Rectal smooth muscle tissue (tissue), 1 donor: ENCODE results near the gene ADGRB3.

Experiments used
- H3K27ac ChIP-seq: one replicate; pipeline ENCODE4 v1.7.0; 2013; ENCODE audit warnings: low read depth, low read length, inconsistent platforms
- H3K27me3 ChIP-seq: one replicate; pipeline ENCODE4 v1.7.0; 2013; ENCODE audit warnings: low read length; ENCODE audit not compliant: control insufficient read depth, insufficient read depth
- H3K36me3 ChIP-seq: one replicate; pipeline ENCODE4 v1.7.0; 2013; ENCODE audit warnings: low read length; ENCODE audit not compliant: control insufficient read depth, insufficient read depth
- H3K4me1 ChIP-seq: one replicate; pipeline ENCODE4 v1.7.0; 2013; ENCODE audit warnings: low read length; ENCODE audit not compliant: control insufficient read depth, insufficient read depth
- H3K4me3 ChIP-seq: one replicate; pipeline ENCODE4 v1.7.0; 2013; ENCODE audit warnings: low read length
- H3K9ac ChIP-seq: one replicate; pipeline ENCODE4 v1.7.0; 2013; ENCODE audit warnings: low read length

The ADGRB3 gene

GRCh38 chr6:69390125-69390524 is 755.0 kb downstream of the ADGRB3 start:
- no peak overlapping the region for H3K9ac ChIP-seq
- no peaks in the 10 kb centered on the region for H3K36me3 ChIP-seq
- H3K4me1 ChIP-seq: no peaks in the 10 kb centered on the region
- no peak overlapping the region for H3K4me3 ChIP-seq
- H3K27me3 ChIP-seq: no peaks in the 10 kb centered on the region
- H3K27ac ChIP-seq: no peak overlapping the region

GRCh38 chr6:69391106-69391505 is 756.0 kb downstream of the ADGRB3 start:
- Histone ChIP-seq H3K36me3 (no peaks in the 10 kb centered on the region), H3K4me1 (no peaks in the 10 kb centered on the region), H3K27ac (no peak overlapping the region), H3K4me3 (no peak overlapping the region), H3K9ac (no peak overlapping the region), H3K27me3 (no peaks in the 10 kb centered on the region)

- H3K4me1 ChIP-seq: no peaks in the 10 kb centered on the region
- no peak overlapping the region for H3K4me3 ChIP-seq
- H3K27me3 ChIP-seq: no peaks in the 10 kb centered on the region
- no peak overlapping the region for H3K9ac ChIP-seq
- H3K36me3 ChIP-seq: no peaks in the 10 kb centered on the region
- no peak overlapping the region for H3K27ac ChIP-seq
These were observed 757.7 kb downstream of the ADGRB3 start for GRCh38 chr6:69392745-69393144.

GRCh38 chr6:69398311-69398710 is 763.2 kb downstream of the ADGRB3 start:
- no peaks in the 10 kb centered on the region for H3K4me1 ChIP-seq
- H3K36me3 ChIP-seq: no peaks in the 10 kb centered on the region
- H3K27ac ChIP-seq: no peak overlapping the region
- H3K27me3 ChIP-seq: no peaks in the 10 kb centered on the region
- H3K4me3 ChIP-seq: no peak overlapping the region
- no peak overlapping the region for H3K9ac ChIP-seq

GRCh38 chr6:69398729-69399128 is 763.6 kb downstream of the ADGRB3 start:
- Histone ChIP-seq H3K36me3 (no peaks in the 10 kb centered on the region), H3K9ac (no peak overlapping the region), H3K4me1 (no peaks in the 10 kb centered on the region), H3K4me3 (no peak overlapping the region), H3K27ac (no peak overlapping the region), H3K27me3 (no peaks in the 10 kb centered on the region)

- no peaks in the 10 kb centered on the region for H3K36me3 ChIP-seq
- H3K9ac ChIP-seq: no peak overlapping the region
- no peak overlapping the region for H3K27ac ChIP-seq
- H3K27me3 ChIP-seq: no peaks in the 10 kb centered on the region
- no peaks in the 10 kb centered on the region for H3K4me1 ChIP-seq
- H3K4me3 ChIP-seq: no peak overlapping the region
These were observed 773.8 kb downstream of the ADGRB3 start for GRCh38 chr6:69408886-69409285.

- no peak overlapping the region for H3K27ac ChIP-seq
- H3K9ac ChIP-seq: no peak overlapping the region
- H3K27me3 ChIP-seq: no peaks in the 10 kb centered on the region
- H3K4me1 ChIP-seq: no peaks in the 10 kb centered on the region
- no peaks in the 10 kb centered on the region for H3K36me3 ChIP-seq
- no peak overlapping the region for H3K4me3 ChIP-seq
These were observed 781.7 kb downstream of the ADGRB3 start for GRCh38 chr6:69416776-69417175.

- Histone ChIP-seq H3K27ac (no peak overlapping the region), H3K4me1 (peaks cover 2% of the 10 kb centered on the region), H3K36me3 (no peaks in the 10 kb centered on the region), H3K27me3 (no peaks in the 10 kb centered on the region), H3K4me3 (no peak overlapping the region), H3K9ac (no peak overlapping the region)
These were observed 786.2 kb downstream of the ADGRB3 start for GRCh38 chr6:69421269-69421668.

- Histone ChIP-seq H3K4me1 (peaks cover 2% of the 10 kb centered on the region), H3K9ac (no peak overlapping the region), H3K4me3 (no peak overlapping the region), H3K27ac (no peak overlapping the region), H3K36me3 (no peaks in the 10 kb centered on the region), H3K27me3 (no peaks in the 10 kb centered on the region)
These were observed 786.9 kb downstream of the ADGRB3 start for GRCh38 chr6:69422020-69422419.

- H3K36me3 ChIP-seq: no peaks in the 10 kb centered on the region
- H3K27me3 ChIP-seq: no peaks in the 10 kb centered on the region
- no peak overlapping the region for H3K9ac ChIP-seq
- no peak overlapping the region for H3K4me3 ChIP-seq
- H3K27ac ChIP-seq: no peak overlapping the region
- peaks cover 2% of the 10 kb centered on the region for H3K4me1 ChIP-seq
These were observed 787.4 kb downstream of the ADGRB3 start for GRCh38 chr6:69422475-69422874.

- Histone ChIP-seq H3K9ac (no peak overlapping the region), H3K36me3 (no peaks in the 10 kb centered on the region), H3K4me1 (peaks cover 2% of the 10 kb centered on the region), H3K4me3 (no peak overlapping the region), H3K27me3 (no peaks in the 10 kb centered on the region), H3K27ac (no peak overlapping the region)
These were observed 788.7 kb downstream of the ADGRB3 start for GRCh38 chr6:69423785-69424184.

- no peaks in the 10 kb centered on the region for H3K36me3 ChIP-seq
- no peak overlapping the region for H3K9ac ChIP-seq
- no peak overlapping the region for H3K4me3 ChIP-seq
- H3K4me1 ChIP-seq: peaks cover 2% of the 10 kb centered on the region
- no peaks in the 10 kb centered on the region for H3K27me3 ChIP-seq
- H3K27ac ChIP-seq: no peak overlapping the region
These were observed 789.5 kb downstream of the ADGRB3 start for GRCh38 chr6:69424581-69424980.

GRCh38 chr6:69427882-69428281 is 792.8 kb downstream of the ADGRB3 start:
- Histone ChIP-seq H3K9ac (no peak overlapping the region), H3K4me3 (no peak overlapping the region), H3K27ac (no peak overlapping the region), H3K36me3 (no peaks in the 10 kb centered on the region), H3K4me1 (no peaks in the 10 kb centered on the region), H3K27me3 (no peaks in the 10 kb centered on the region)
